Activated naive CD8-positive, alpha-beta T cell treated with anti-CD3 and anti-CD28 coated beads, Interleukin-2, amount 10 ng/mL, durations not matched to agents 7 days and 5 days (primary cell): ENCODE measurements around the gene SLC16A6. TPM values are rescaled to one million over a fixed set of nuclear protein-coding genes. Genes with fewer than 3 reads are reported as not detected.
A peak's percentile ranks its signal among the peaks of the same experiment; 100 is the strongest.
"Not testable (repeated sequence)": the region's sequence is repeated elsewhere in the genome, so short reads cannot be mapped to it uniquely, and the experiment has no call there.

Experiments used
- ATAC-seq: fragments of 150-1000 bp; cut with Tn5 transposase; one replicate; pipeline ENCODE4 v1.10.0; 2021; ENCODE audit warnings: low read depth, moderate library complexity
- POLR2A ChIA-PET: fragments of 350-600 bp; sonication (Branson Sonifier 250); formaldehyde crosslinking; loops from one replicate; lab custom pipeline; 2021; ENCODE audit warnings: antibody characterized with exemption; lab: Charles Lee
- DNase-seq: peaks from one replicate; pipeline ENCODE4 v3.0.0; 2021
- H3K27ac Mint-ChIP-seq: one replicate; pipeline ENCODE4 v1.8.0; 2022; ENCODE audit warnings: mild to moderate bottlenecking, mixed read lengths
- H3K27me3 Mint-ChIP-seq: one replicate; pipeline ENCODE4 v1.8.0; 2022; ENCODE audit warnings: mild to moderate bottlenecking, moderate library complexity, mixed read lengths
- H3K36me3 Mint-ChIP-seq: one replicate; pipeline ENCODE4 v1.8.0; 2021; ENCODE audit warnings: mild to moderate bottlenecking, mixed read lengths
- H3K4me1 Mint-ChIP-seq: one replicate; pipeline ENCODE4 v1.8.0; 2021; ENCODE audit warnings: mixed read lengths
- H3K4me3 Mint-ChIP-seq: one replicate; pipeline ENCODE4 v1.8.0; 2022; ENCODE audit warnings: mild to moderate bottlenecking, moderate library complexity, mixed read lengths
- H3K9me3 Mint-ChIP-seq: one replicate; pipeline ENCODE4 v1.8.0; 2021; ENCODE audit warnings: mixed read lengths
- total RNA-seq, 2 experiments: library from RNA; stranded (reverse); gene quantifications; one replicate each; pipeline ENCODE4 v1.2.3, GENCODE V29; 2021

SLC16A6 gene
- total RNA-seq, 2 experiments from 2014 or later: 5.8 to 6.5 TPM

DNA sequence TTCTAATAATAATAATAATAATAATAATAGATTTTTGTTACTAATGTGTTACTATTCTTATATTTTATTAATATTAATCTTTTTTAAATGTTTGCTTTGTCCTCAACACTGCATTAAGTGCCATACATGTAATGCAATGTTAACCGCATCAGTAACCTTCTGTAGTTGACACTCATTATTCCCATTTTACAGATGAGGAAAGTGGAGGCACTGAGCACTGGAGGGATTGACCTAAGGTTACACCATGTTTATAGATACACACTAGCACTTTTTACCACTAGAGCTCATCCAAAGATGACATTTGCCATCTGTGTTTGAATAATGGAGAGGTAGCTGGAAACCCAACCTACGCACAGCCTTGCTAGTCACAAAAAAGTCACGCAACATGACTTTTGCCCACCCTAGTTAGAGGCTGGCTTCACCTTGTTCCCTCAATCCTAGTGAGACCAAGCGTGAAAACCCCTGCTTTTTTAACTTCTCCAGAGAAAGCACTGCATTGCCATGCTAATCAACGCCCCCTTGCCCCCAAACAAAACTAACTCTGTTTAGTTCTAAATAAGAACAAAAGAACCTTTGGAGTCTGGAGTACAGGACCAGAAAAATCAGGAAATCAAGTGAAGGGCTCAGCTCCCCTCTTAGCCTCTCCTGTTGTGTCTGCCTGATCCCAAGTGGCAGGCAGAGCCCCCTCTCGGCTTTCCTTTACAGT is 2.7 kb upstream of the SLC16A6 start:
- POLR2A ChIA-PET: interaction anchor here (4.1 to 4.8 kb wide), 3 partner anchors 60 to 105 kb away, joined by 29 to 63 read pairs (median 37); no protein-coding TSS in a partner anchor
- Mint-ChIP-seq H3K36me3 (peaks cover 4% of the 10 kb centered on the region), H3K9me3 (no peaks in the 10 kb centered on the region), H3K4me3 (no peak overlapping the region), H3K27ac (no peak overlapping the region), H3K4me1 (peaks cover 49% of the 10 kb centered on the region), H3K27me3 (no peaks in the 10 kb centered on the region)
- no peak for ATAC-seq
- no peak for DNase-seq

DNA sequence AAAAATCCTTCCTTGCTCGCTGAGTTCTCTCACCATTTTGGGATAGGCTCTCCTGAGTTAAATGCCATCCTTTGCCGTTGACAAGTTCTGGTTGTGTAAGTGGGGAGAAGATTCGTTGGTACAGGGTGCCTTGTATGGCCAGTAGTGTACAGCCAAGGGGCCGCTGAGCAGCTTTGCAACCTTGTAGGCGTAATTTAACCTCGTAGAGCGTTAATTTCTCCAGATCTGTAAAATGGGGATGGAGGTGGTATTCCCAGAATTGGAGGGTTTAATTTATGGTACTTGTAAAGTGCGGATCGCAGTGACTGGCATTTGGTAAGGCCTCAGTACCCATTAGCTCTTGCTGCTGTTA is 1.7 kb upstream of the SLC16A6 start:
- peak overlapping the region; percentile 90 for H3K27ac Mint-ChIP-seq
- DNase-seq: no peak
- H3K9me3 Mint-ChIP-seq: no peaks in the 10 kb centered on the region
- POLR2A ChIA-PET: interaction anchor here (0.6 to 4.8 kb wide), 22 partner anchors 9 to 220 kb away, joined by 3 to 63 read pairs (median 8); partner anchors contain the start of genes AMZ2, PRKAR1A and WIPI1
- H3K4me1 Mint-ChIP-seq: peaks cover 49% of the 10 kb centered on the region
- peaks cover 4% of the 10 kb centered on the region for H3K36me3 Mint-ChIP-seq
- no peak for ATAC-seq
- H3K27me3 Mint-ChIP-seq: no peaks in the 10 kb centered on the region
- H3K4me3 Mint-ChIP-seq: peak overlapping the region; percentile 75

DNA sequence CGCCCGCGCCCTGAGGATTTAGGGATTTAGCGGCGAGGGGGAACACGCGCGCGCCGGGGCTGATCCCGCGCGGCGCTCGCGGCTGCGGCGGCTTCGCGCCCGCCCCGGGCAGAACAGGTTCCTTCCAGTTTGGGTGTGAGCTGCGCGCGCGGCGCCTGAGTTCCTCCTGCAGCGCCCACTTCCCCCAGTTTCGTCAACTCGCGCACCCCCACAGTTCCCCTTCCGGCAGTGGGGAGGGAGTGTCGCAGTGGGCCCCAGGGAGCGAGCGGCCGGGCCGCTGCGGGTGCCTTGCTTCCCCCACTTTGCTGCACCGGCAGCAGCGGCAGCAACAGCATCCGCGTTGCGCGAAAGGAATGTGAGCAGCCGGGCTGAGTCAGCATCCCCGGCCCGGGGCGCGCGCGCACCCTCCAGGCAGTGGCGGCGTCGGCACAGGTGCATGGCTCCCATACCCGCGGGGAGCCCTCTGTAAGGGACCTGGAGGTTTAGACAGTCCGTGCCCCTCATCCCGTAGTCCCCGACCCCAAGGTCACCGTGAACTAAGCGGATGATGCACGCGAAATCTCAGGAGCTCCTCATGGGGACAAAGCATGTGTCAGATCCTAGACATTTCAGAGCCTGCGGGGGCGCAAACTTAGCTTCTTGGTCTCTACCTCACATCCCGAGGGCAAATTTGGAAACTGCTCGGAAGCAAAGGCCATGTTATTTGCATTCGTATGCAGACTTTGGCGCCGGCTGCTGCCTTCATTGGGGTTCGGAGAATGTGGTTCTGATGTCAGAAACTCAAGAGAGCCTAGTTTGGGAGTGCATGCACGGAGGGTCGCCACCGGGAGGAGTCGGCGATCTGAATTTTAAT is 1.1 kb upstream of the SLC16A6 start:
- peak overlapping the region; percentile 90 for H3K27ac Mint-ChIP-seq
- no peaks in the 10 kb centered on the region for H3K27me3 Mint-ChIP-seq
- H3K4me1 Mint-ChIP-seq: peaks cover 44% of the 10 kb centered on the region
- peaks cover 4% of the 10 kb centered on the region for H3K36me3 Mint-ChIP-seq
- ATAC-seq (peak; percentile 78), DNase-seq (peak; percentile 93)
- H3K9me3 Mint-ChIP-seq: no peaks in the 10 kb centered on the region
- H3K4me3 Mint-ChIP-seq: peak overlapping the region; percentile 75
- POLR2A ChIA-PET: interaction anchor here (0.6 to 4.8 kb wide), 32 partner anchors 10 to 220 kb away, joined by 3 to 63 read pairs (median 6); partner anchors contain the start of genes AMZ2, PRKAR1A and WIPI1

DNA sequence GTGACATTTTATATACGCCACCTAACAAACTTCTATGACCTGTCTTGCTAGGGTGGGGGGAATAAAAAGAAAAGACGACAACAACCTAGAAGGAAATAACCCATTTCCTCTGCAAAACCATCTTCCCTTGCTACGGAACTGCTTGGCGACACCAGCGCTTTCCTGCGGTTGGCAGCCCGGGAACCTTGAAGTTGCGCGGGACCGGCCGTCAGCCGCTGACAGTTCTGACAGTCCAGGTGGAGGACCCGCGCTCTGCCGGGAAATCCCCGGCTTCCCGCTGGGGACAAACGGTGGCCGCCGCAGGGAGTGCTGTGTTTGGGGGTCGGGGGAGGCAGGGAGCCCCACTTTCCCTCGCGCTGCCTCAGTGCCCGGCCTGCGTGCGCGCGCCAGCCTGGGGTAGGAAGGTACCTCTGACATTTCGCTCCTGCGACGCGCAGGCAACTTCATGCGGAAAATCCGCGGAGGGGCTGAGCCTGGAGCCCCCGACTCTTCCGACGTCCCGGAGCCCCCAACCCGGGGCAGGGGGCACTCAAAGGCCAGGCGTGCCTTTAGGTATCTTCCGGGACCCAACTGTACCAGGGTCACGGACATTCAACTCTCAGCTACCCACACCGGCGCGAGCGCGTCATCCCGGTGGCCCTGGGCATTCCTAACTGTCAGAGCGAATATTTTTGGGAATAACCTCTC is 516 bp downstream of the SLC16A6 start:
- DNase-seq: peak; percentile 69
- Mint-ChIP-seq H3K4me1 (peaks cover 33% of the 10 kb centered on the region), H3K27me3 (no peaks in the 10 kb centered on the region), H3K4me3 (peak overlapping the region; percentile 94), H3K27ac (peak overlapping the region; percentile 90), H3K36me3 (peaks cover 4% of the 10 kb centered on the region), H3K9me3 (no peaks in the 10 kb centered on the region)
- no peak for ATAC-seq
- POLR2A ChIA-PET: interaction anchor here (0.5 to 4.8 kb wide), 24 partner anchors 8 to 169 kb away, joined by 3 to 63 read pairs (median 7); partner anchors contain the start of genes AMZ2 and WIPI1

DNA sequence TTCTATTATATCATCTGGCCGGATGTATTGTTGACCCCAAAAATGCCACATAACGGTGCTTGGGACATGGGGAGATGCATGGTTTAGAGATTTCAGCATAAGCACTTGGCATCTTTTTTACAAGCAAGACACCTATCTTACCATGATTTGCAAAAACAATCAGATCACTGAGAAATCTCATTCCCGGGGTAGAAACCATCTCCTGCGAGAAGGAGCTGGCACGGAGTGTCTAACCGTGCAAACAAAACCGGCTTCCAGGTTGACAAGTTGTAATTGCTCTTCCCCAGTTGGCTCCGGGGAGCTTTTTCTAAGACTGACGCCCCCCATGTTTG is 1.0 kb downstream of the SLC16A6 start:
- POLR2A ChIA-PET: interaction anchor here (1.4 to 4.8 kb wide), 9 partner anchors 18 to 169 kb away, joined by 5 to 63 read pairs (median 29); partner anchors contain the start of genes AMZ2 and WIPI1
- no peak for DNase-seq

DNA sequence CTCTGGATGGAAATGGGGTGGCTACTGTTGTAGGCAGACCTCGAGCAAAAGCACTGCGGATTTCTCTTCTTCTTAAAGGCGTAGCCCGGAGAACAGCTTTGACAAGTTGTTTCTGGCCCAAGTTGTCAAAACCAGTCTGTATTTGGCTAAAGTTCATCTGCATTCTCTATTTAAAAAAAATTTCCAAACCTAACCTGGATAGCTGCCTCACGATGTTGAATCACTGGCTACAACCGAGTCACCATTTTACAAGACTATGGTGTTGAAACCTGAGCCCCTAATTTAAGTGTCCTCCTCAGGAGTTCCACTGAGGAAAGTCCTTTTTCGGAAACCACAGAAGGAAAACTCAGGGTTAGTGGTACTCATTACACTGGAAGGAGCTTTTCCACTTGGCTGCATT is 1.5 kb downstream of the SLC16A6 start:
- Mint-ChIP-seq H3K9me3 (no peaks in the 10 kb centered on the region), H3K4me1 (peaks cover 28% of the 10 kb centered on the region), H3K27me3 (no peaks in the 10 kb centered on the region), H3K36me3 (peaks cover 7% of the 10 kb centered on the region), H3K4me3 (peak overlapping the region; percentile 94), H3K27ac (peak overlapping the region; percentile 90)
- no peak for DNase-seq
- POLR2A ChIA-PET: interaction anchor here (0.7 to 4.8 kb wide), 10 partner anchors 19 to 170 kb away, joined by 3 to 63 read pairs (median 18); partner anchors contain the start of genes AMZ2 and WIPI1
- ATAC-seq: no peak

More for the DNA sequence above, 1.0 kb downstream of the SLC16A6 start:
- Mint-ChIP-seq H3K36me3 (peaks cover 6% of the 10 kb centered on the region), H3K4me3 (peak overlapping the region; percentile 94), H3K27ac (peak overlapping the region; percentile 90), H3K4me1 (peaks cover 32% of the 10 kb centered on the region), H3K27me3 (no peaks in the 10 kb centered on the region), H3K9me3 (no peaks in the 10 kb centered on the region)
- ATAC-seq: no peak

DNA sequence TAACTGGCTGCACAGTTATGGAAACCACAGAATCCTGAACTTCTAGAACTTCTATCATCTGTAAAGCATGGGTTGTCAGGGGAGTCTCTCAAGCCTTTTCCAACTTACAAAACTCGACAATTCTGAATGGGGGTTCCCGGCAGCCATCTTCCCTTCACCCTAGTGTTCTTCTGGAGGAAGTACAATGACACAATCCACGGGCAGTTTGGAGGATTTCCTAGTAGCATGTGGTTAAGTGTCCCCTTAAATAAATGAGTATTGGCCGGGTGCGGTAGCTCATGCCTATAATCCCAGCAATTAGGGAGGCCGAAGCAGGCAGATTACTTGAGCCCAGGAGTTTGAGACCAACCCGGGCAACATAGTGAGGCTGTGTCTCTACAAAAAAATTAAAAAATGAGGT is 2.1 kb downstream of the SLC16A6 start:
- ATAC-seq: no peak

DNA sequence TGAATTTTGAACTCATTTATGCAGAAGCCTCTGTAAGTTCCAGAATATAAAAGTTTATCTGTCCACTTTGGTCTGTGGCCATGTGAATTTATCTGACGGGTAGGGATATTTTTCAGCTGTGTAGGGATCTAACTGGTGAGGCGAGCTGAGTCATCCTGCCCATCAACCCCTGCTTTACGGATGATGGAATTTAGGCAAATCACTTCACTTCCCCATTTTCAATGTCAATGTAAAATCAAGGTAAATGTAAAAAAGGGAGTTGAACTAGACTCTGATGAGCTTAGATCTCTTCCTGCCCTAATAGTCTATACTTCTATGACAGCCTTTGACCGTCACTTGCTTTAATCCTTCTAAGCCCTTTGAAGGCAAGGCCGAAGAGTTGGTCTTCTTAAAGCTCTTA is 2.6 kb downstream of the SLC16A6 start:
- Mint-ChIP-seq H3K27ac (peak overlapping the region; percentile 27), H3K4me3 (no peak overlapping the region), H3K9me3 (no peaks in the 10 kb centered on the region), H3K4me1 (peaks cover 28% of the 10 kb centered on the region), H3K36me3 (peaks cover 7% of the 10 kb centered on the region), H3K27me3 (no peaks in the 10 kb centered on the region)
- no peak for DNase-seq
- POLR2A ChIA-PET: interaction anchor here (1.0 to 4.8 kb wide), 4 partner anchors 65 to 171 kb away, joined by 4 to 38 read pairs (median 21); partner anchors contain the start of gene WIPI1
- ATAC-seq: no peak

More for the DNA sequence above, 2.1 kb downstream of the SLC16A6 start:
- POLR2A ChIA-PET: interaction anchor here (0.7 to 4.8 kb wide), 6 partner anchors 24 to 170 kb away, joined by 3 to 38 read pairs (median 5); partner anchors contain the start of genes AMZ2 and WIPI1
- no peak for DNase-seq
- peak overlapping the region; percentile 27 for H3K27ac Mint-ChIP-seq
- no peaks in the 10 kb centered on the region for H3K27me3 Mint-ChIP-seq
- peak overlapping the region; percentile 94 for H3K4me3 Mint-ChIP-seq
- no peaks in the 10 kb centered on the region for H3K9me3 Mint-ChIP-seq
- peaks cover 7% of the 10 kb centered on the region for H3K36me3 Mint-ChIP-seq
- H3K4me1 Mint-ChIP-seq: peaks cover 28% of the 10 kb centered on the region

DNA sequence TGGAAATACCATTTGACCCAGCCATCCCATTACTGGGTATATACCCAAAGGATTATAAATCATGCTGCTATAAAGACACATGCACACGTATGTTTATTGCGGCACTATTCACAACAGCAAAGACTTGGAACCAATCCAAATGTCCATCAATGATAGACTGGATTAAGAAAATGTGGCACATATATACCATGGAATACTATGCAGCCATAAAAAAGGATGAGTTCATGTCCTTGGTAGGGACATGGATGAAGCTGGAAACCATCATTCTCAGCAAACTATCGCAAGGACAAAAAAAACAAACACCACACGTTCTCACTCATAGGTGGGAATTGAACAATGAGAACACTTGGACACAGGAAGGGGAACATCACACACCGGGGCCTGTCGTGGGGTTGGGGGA is 9.0 kb downstream of the SLC16A6 start:
- DNase-seq, POLR2A ChIA-PET, H3K27me3 Mint-ChIP-seq, H3K27ac Mint-ChIP-seq, ATAC-seq, H3K4me1 Mint-ChIP-seq, H3K4me3 Mint-ChIP-seq: not testable (repeated sequence)
- peaks cover 11% of the 10 kb centered on the region for H3K9me3 Mint-ChIP-seq
- H3K36me3 Mint-ChIP-seq: peaks cover 49% of the 10 kb centered on the region

DNA sequence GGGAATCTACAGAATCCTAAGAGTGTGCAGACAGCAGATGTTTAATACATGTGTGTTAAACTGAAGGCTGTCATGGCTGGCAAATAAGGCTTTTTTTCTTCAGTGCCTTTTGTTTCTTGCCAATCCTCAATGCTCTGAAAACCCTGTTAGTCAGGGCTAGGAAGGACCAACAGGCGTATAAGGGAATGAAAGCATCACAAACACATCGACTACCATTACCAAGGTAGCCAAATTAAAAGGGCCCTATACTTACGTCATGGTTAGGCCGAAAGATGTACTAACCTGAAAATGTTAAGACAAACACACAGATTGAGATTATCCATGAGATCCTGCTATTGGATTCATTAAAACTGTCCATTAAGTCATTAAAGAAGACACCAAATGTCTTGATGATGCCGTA is 13.1 kb downstream of the SLC16A6 start:
- Mint-ChIP-seq H3K4me3 (no peak overlapping the region), H3K4me1 (peaks cover 2% of the 10 kb centered on the region), H3K27ac (no peak overlapping the region), H3K27me3 (no peaks in the 10 kb centered on the region), H3K9me3 (peaks cover 11% of the 10 kb centered on the region), H3K36me3 (peaks cover 54% of the 10 kb centered on the region)
- no peak for ATAC-seq
- no peak for DNase-seq
- POLR2A ChIA-PET: interaction anchor here (1.0 kb wide), 1 partner anchor 141 kb away, joined by 4 read pairs; no protein-coding TSS in a partner anchor

DNA sequence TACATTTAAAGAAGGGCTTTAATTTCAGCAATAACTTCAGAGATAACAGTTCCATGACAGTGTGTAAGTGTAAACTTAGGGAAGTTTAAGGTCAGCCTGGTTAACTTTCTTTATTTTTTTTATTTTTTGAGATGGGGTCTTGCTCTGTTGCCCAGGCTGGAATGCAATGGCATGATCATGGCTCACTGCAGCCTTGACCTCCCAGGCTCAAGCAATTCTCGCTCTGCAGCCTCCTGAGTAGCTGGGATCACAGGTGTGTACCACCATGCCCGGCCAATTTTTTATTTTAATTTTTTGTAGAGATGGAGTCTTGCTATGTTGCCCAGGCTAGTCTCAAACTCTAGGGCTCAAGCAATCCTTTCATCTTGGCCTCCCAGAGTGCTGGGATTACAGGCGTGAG is 14.6 kb downstream of the SLC16A6 start:
- not testable (repeated sequence) for H3K9me3 Mint-ChIP-seq, H3K27ac Mint-ChIP-seq, H3K4me3 Mint-ChIP-seq, H3K27me3 Mint-ChIP-seq, ATAC-seq, H3K4me1 Mint-ChIP-seq, DNase-seq
- POLR2A ChIA-PET: interaction anchor here (1.2 kb wide), 1 partner anchor 15 kb away, joined by 3 read pairs; the partner anchor contains the start of genes ARSG and SLC16A6
- H3K36me3 Mint-ChIP-seq: peaks cover 49% of the 10 kb centered on the region

DNA sequence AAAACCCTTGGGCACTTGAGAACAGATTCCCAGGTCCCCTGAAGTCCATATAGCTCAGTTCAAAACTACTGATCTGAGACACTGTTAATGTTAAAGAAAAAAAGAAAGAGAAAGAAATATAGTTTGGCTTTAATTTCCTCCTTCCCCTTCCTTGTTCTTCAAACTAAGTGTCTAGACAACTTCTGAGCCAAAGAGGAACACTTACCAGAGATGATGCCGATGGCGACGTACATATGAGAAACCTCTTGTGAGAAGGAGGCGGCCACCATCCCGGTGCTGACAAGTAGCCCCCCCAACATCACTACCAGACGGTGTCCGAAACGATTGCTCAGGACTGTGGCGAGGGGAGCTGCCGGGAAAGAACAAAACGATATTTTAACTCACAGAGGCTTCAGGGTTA is 17.2 kb downstream of the SLC16A6 start:
- Mint-ChIP-seq H3K4me3 (no peak overlapping the region), H3K27ac (no peak overlapping the region), H3K4me1 (no peaks in the 10 kb centered on the region), H3K36me3 (peaks cover 40% of the 10 kb centered on the region), H3K27me3 (no peaks in the 10 kb centered on the region), H3K9me3 (peaks cover 4% of the 10 kb centered on the region)
- no peak for ATAC-seq
- no peak for DNase-seq
- POLR2A ChIA-PET: no interaction called here
